ENCODE measurements around the gene NMU.
"Not testable (repeated sequence)": the region's sequence is repeated elsewhere in the genome, so short reads cannot be mapped to it uniquely, and the experiment has no call there.

The NMU gene

DNA sequence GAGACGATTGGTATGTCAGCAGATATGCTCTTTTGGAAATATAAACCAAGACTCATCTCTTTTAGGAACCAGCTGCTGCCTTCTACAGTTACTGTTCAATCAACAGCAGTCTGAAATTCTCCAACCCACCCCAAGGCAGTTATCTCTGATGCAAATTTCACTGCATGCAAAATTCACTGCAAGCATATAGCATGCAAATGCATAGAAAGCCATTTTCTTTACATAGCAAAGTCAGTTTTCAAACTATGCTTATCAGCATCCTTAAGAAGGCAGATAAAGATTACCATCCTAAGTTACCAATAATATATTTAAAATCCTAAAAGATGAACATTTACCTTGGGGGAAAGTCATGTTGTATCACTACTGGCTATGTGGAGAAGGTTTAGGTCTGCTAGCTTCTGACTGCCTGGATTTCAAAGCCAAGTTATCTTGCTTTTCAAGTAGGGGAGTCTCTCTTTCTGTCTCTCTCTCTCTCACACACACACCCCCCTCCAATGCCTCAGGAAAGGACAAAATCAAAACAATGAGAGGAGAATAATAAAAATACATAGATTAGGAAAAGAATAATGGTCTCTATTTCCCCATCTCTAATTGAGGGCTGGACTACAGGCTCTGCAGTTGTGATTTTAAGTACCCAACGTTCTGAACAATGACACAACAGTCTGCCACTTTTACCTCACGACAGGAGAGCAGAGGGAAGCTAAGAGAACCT lies 1.5 kb downstream of the NMU start:
- H4K20me1 ChIP-seq (ENCODE audit: insufficient read depth, low read length) = no peaks in the 10 kb centered on the region
- H3K4me3 ChIP-seq (ENCODE audit: low read depth, low read length, poor library complexity, severe bottlenecking) = no peak overlapping the region
- no peak overlapping the region for H3K4me2 ChIP-seq (ENCODE audit: low read length)
- H2AFZ ChIP-seq (ENCODE audit: low read length) = no peak overlapping the region
- no peak overlapping the region for H3K9ac ChIP-seq (ENCODE audit: low read length)
- H3K4me1 ChIP-seq (ENCODE audit: insufficient read depth, low read length, severe bottlenecking) = no peaks in the 10 kb centered on the region
- no peaks in the 10 kb centered on the region for H3K27me3 ChIP-seq (ENCODE audit: insufficient read depth, low read length)
- H3K79me2 ChIP-seq (ENCODE audit: insufficient read depth, low read length) = no peaks in the 10 kb centered on the region
- no peak overlapping the region for H3K27ac ChIP-seq (ENCODE audit: low read depth, low read length, poor library complexity, severe bottlenecking)
- H3K9me3 ChIP-seq (ENCODE audit: low read length) = no peaks in the 10 kb centered on the region
- no peak for TF ChIP-seq EZH2 (IDR thresholded peaks at IDR 0.05; ENCODE audit: borderline replicate concordance, low read length)
- TF ChIP-seq, protein P1, sequence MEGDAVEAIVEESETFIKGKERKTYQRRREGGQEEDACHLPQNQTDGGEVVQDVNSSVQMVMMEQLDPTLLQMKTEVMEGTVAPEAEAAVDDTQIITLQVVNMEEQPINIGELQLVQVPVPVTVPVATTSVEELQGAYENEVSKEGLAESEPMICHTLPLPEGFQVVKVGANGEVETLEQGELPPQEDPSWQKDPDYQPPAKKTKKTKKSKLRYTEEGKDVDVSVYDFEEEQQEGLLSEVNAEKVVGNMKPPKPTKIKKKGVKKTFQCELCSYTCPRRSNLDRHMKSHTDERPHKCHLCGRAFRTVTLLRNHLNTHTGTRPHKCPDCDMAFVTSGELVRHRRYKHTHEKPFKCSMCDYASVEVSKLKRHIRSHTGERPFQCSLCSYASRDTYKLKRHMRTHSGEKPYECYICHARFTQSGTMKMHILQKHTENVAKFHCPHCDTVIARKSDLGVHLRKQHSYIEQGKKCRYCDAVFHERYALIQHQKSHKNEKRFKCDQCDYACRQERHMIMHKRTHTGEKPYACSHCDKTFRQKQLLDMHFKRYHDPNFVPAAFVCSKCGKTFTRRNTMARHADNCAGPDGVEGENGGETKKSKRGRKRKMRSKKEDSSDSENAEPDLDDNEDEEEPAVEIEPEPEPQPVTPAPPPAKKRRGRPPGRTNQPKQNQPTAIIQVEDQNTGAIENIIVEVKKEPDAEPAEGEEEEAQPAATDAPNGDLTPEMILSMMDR (IDR thresholded peaks at IDR 0.05; ENCODE audit: low read length) = no peak
- no peaks in the 10 kb centered on the region for H3K36me3 ChIP-seq (ENCODE audit: insufficient read depth, low read length)
- no peaks in the 10 kb centered on the region for H3K9me2 ChIP-seq (ENCODE audit: low read depth, low read length)
- no peaks in the 10 kb centered on the region for H3F3A ChIP-seq (ENCODE audit: insufficient read depth, low read length)

DNA sequence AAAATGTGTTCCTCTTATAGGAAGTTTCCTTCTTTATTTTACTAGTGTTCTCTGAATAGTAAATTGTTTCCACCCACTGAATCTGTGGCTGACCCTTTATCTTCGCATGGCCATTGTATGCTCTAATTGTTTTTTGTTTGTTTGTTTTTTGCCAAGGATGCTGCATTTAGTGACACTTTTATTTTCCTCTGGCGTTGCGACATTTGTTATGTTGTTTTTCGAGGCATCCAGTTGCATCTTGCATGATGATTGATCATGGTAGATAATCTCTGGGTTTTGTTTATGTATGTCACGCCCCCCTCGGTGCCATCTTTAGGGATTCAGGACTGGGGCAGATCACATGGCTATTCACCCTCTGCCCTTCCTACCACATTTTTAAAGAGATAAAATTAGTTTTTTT lies 2.2 kb downstream of the NMU start:
- TF ChIP-seq, protein P1 (IDR thresholded peaks at IDR 0.05; ENCODE audit: low read length) = no peak
- TF ChIP-seq EZH2 (IDR thresholded peaks at IDR 0.05; ENCODE audit: borderline replicate concordance, low read length) = no peak
- H3K79me2 ChIP-seq (ENCODE audit: insufficient read depth, low read length) = no peaks in the 10 kb centered on the region
- H3K27me3 ChIP-seq (ENCODE audit: insufficient read depth, low read length) = no peaks in the 10 kb centered on the region
- H3K36me3 ChIP-seq (ENCODE audit: insufficient read depth, low read length) = no peaks in the 10 kb centered on the region
- no peak overlapping the region for H3K27ac ChIP-seq (ENCODE audit: low read depth, low read length, poor library complexity, severe bottlenecking)
- no peaks in the 10 kb centered on the region for H3K4me1 ChIP-seq (ENCODE audit: insufficient read depth, low read length, severe bottlenecking)
- no peak overlapping the region for H3K9ac ChIP-seq (ENCODE audit: low read length)
- H3K9me2 ChIP-seq (ENCODE audit: low read depth, low read length) = no peaks in the 10 kb centered on the region
- no peak overlapping the region for H2AFZ ChIP-seq (ENCODE audit: low read length)
- no peak overlapping the region for H3K4me3 ChIP-seq (ENCODE audit: low read depth, low read length, poor library complexity, severe bottlenecking)
- H3F3A ChIP-seq (ENCODE audit: insufficient read depth, low read length) = no peaks in the 10 kb centered on the region
- H4K20me1 ChIP-seq (ENCODE audit: insufficient read depth, low read length) = no peaks in the 10 kb centered on the region
- H3K9me3 ChIP-seq (ENCODE audit: low read length) = no peaks in the 10 kb centered on the region
- no peak overlapping the region for H3K4me2 ChIP-seq (ENCODE audit: low read length)

DNA sequence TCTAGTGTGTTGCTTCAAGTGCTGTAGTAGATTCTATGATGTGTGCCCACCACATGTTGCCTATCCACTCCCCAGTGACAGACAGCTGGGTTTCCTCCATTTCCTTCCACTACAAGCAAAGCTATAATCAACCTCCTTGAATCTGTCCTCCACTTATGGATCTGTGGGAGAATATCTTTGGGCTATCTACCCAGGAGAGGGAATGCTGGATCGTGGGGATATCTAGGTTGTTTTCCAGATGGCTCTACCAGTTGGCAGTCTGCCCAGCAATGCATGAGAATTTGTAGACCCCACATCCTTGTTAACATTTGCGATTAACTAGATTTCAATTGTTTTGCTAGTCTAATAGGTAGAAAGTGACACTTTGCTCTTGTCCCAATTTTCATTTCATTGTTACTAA lies 10.3 kb downstream of the NMU start:
- no peaks in the 10 kb centered on the region for H4K20me1 ChIP-seq (ENCODE audit: insufficient read depth, low read length)
- no peak overlapping the region for H3K27ac ChIP-seq (ENCODE audit: low read depth, low read length, poor library complexity, severe bottlenecking)
- H3K9me2 ChIP-seq (ENCODE audit: low read depth, low read length) = no peaks in the 10 kb centered on the region
- H3K4me3 ChIP-seq (ENCODE audit: low read depth, low read length, poor library complexity, severe bottlenecking) = no peak overlapping the region
- TF ChIP-seq EZH2 (IDR thresholded peaks at IDR 0.05; ENCODE audit: borderline replicate concordance, low read length) = no peak
- TF ChIP-seq, protein P1 (IDR thresholded peaks at IDR 0.05; ENCODE audit: low read length) = no peak
- H3K79me2 ChIP-seq (ENCODE audit: insufficient read depth, low read length) = no peaks in the 10 kb centered on the region
- H2AFZ ChIP-seq (ENCODE audit: low read length) = no peak overlapping the region
- no peak overlapping the region for H3K4me2 ChIP-seq (ENCODE audit: low read length)
- no peaks in the 10 kb centered on the region for H3K27me3 ChIP-seq (ENCODE audit: insufficient read depth, low read length)
- H3K9me3 ChIP-seq (ENCODE audit: low read length) = no peaks in the 10 kb centered on the region
- H3K4me1 ChIP-seq (ENCODE audit: insufficient read depth, low read length, severe bottlenecking) = no peaks in the 10 kb centered on the region
- H3K36me3 ChIP-seq (ENCODE audit: insufficient read depth, low read length) = no peaks in the 10 kb centered on the region
- H3F3A ChIP-seq (ENCODE audit: insufficient read depth, low read length) = no peaks in the 10 kb centered on the region
- no peak overlapping the region for H3K9ac ChIP-seq (ENCODE audit: low read length)

DNA sequence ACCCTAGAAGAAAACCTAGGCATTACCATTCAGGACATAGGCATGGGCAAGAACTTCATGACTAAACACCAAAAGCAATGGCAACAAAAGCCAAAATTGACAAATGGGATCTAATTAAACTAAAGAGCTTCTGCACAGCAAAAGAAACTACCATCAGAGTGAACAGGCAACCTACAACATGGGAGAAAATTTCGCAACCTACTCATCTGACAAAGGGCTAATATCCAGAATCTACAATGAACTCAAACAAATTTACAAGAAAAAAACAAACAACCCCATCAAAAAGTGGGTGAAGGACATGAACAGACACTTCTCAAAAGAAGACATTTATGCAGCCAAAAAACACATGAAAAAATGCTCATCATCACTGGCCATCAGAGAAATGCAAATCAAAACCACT lies 12.0 kb downstream of the NMU start:
- H3K4me1 ChIP-seq (ENCODE audit: insufficient read depth, low read length, severe bottlenecking); H3K27me3 ChIP-seq (ENCODE audit: insufficient read depth, low read length); H3K9me2 ChIP-seq (ENCODE audit: low read depth, low read length); H3K27ac ChIP-seq (ENCODE audit: low read depth, low read length, poor library complexity, severe bottlenecking); H3K79me2 ChIP-seq (ENCODE audit: insufficient read depth, low read length); H3K4me2 ChIP-seq (ENCODE audit: low read length); H2AFZ ChIP-seq (ENCODE audit: low read length); H3K9me3 ChIP-seq (ENCODE audit: low read length); H3K9ac ChIP-seq (ENCODE audit: low read length); H3K4me3 ChIP-seq (ENCODE audit: low read depth, low read length, poor library complexity, severe bottlenecking); H4K20me1 ChIP-seq (ENCODE audit: insufficient read depth, low read length); H3F3A ChIP-seq (ENCODE audit: insufficient read depth, low read length); H3K36me3 ChIP-seq (ENCODE audit: insufficient read depth, low read length): not testable (repeated sequence)

Data from OCI-LY1 (cell line).